IPS DF 6.9 (cell line): ENCODE measurements around the gene ADM5.

Experiments used
- DNase-seq: peaks from one replicate; pipeline ENCODE4 v3.0.0-alpha.2; 2013; ENCODE audit warnings: low read depth, low spot score
- H3K27ac ChIP-seq: one replicate; pipeline ENCODE4 v1.5.1; 2013; ENCODE audit warnings: low read length, control low read depth
- H3K27me3 ChIP-seq: 2 replicates; pipeline ENCODE4 v1.6.1; 2013; ENCODE audit warnings: mild to moderate bottlenecking, low read length; ENCODE audit not compliant: control insufficient read depth, insufficient read depth
- H3K36me3 ChIP-seq: 2 replicates; pipeline ENCODE4 v1.6.1; 2013; ENCODE audit warnings: low read length; ENCODE audit not compliant: control insufficient read depth, insufficient read depth
- H3K4me1 ChIP-seq: 2 replicates; pipeline ENCODE4 v1.6.1; 2013; ENCODE audit warnings: low read length; ENCODE audit not compliant: control insufficient read depth, insufficient read depth
- H3K4me3 ChIP-seq: 2 replicates; pipeline ENCODE4 v1.5.1; 2013; ENCODE audit warnings: mild to moderate bottlenecking, low read length
- H3K9me3 ChIP-seq: 2 replicates; pipeline ENCODE4 v1.6.1; 2013; ENCODE audit warnings: low read length, inconsistent platforms; ENCODE audit not compliant: control insufficient read depth, insufficient read depth
- WGBS: extraction: QIAGEN DNeasy Blood & Tissue Kit; methylation state at CpG from one replicate; pipeline ENCODE4 v1.1.7; 2013; ENCODE audit warnings: mixed read lengths, missing lambda C conversion rate; ENCODE audit not compliant: insufficient read length, insufficient coverage; 5-methylcytosine and 5-hydroxymethylcytosine counted together

ADM5 gene

GRCh38 chr19:49660338-49660961 is 28.9 kb upstream of the ADM5 start:
- Histone ChIP-seq H3K27ac (no peak overlapping the region), H3K4me3 (no peak overlapping the region), H3K4me1 (no peaks in the 10 kb centered on the region; the same call in 1 of the 2 replicates), H3K36me3 (peaks cover 54% of the 10 kb centered on the region), H3K9me3 (no peaks in the 10 kb centered on the region), H3K27me3 (no peaks in the 10 kb centered on the region)
- DNase-seq, result no peak
- WGBS, result no CpG with 5 or more reads among the region's 15 CpGs

- no CpG with 5 or more reads among the region's 16 CpGs for WGBS
- Histone ChIP-seq H3K27ac (no peak overlapping the region), H3K9me3 (no peaks in the 10 kb centered on the region), H3K4me1 (no peaks in the 10 kb centered on the region), H3K36me3 (peaks cover 49% of the 10 kb centered on the region), H3K4me3 (no peak overlapping the region), H3K27me3 (no peaks in the 10 kb centered on the region)
- no peak for DNase-seq
These were observed 27.4 kb upstream of the ADM5 start for GRCh38 chr19:49662011-49662410.

- no CpG with 5 or more reads among the region's 12 CpGs for WGBS
- no peak for DNase-seq
- H3K9me3 ChIP-seq, result no peaks in the 10 kb centered on the region
- no peak overlapping the region for H3K27ac ChIP-seq
- no peaks in the 10 kb centered on the region for H3K4me1 ChIP-seq
- no peaks in the 10 kb centered on the region for H3K27me3 ChIP-seq
- H3K4me3 ChIP-seq, result no peak overlapping the region
- peaks cover 42% of the 10 kb centered on the region for H3K36me3 ChIP-seq
These were observed 26.2 kb upstream of the ADM5 start for GRCh38 chr19:49663224-49663623.

DNA sequence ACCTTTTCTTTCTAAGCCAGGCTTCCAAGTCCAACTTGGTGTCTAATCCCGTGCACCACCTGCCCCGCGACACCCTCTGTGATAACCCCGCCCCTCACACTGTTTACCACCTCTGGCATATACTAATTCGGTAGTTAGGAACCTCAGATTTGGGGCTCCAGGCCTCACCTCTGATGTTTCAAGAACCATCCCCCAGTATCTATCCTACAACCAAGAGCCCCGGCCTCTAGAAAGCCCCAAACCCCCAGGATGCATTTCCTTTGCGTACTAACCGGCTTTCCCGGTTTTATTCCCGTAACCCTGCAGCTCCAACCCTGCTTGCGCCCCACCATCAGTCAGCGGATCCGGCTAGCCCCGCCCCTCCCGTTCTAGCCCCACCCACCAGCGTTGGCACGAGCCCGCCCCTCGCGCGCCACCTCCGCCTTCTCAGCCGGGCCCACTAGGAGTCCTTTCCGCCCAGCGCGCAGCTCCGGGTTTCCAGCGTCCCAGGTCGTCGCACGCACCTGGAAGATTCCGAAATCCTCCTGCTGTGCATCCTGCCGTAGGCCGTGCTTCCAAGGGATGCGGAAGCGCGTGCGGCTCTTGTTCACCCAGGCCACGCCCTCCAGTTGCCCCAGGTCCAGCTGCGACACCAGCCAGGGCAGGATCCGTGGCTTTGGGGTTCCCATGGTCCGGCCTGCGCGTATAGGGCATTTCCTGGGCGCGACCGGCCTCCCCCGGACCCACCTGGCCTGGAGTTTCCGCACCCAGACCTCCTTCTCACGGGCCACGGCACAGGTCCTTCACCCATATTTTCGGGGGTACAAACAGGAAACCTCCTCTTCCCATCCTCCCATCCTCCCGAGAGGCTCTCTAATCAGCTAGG is 25.0 kb upstream of the ADM5 start:
- Histone ChIP-seq H3K27me3 (no peaks in the 10 kb centered on the region), H3K27ac (no peak overlapping the region), H3K4me3 (peak overlapping the region; percentile 92; the same call in 1 of the 2 replicates), H3K36me3 (peaks cover 37% of the 10 kb centered on the region), H3K9me3 (no peaks in the 10 kb centered on the region), H3K4me1 (no peaks in the 10 kb centered on the region)
- WGBS, result no CpG with 5 or more reads among the region's 53 CpGs
- no peak for DNase-seq

- no peak for DNase-seq
- WGBS, result no CpG with 5 or more reads among the region's 7 CpGs
- Histone ChIP-seq H3K36me3 (peaks cover 34% of the 10 kb centered on the region), H3K27me3 (no peaks in the 10 kb centered on the region), H3K27ac (no peak overlapping the region), H3K4me1 (no peaks in the 10 kb centered on the region), H3K9me3 (no peaks in the 10 kb centered on the region), H3K4me3 (peak overlapping the region; percentile 92)
These were observed 24.4 kb upstream of the ADM5 start for GRCh38 chr19:49665036-49665350.

- H3K9me3 ChIP-seq, result no peaks in the 10 kb centered on the region
- H3K27ac ChIP-seq, result no peak within 1 kb of the TSS
- no CpG with 5 or more reads among the region's 50 CpGs for WGBS
- DNase-seq, result no peak
- peaks cover 35% of the 10 kb centered on the region for H3K36me3 ChIP-seq
- no peaks in the 10 kb centered on the region for H3K4me1 ChIP-seq
- H3K4me3 ChIP-seq, result peak within 1 kb of the TSS; percentile 92
- H3K27me3 ChIP-seq, result no peaks in the 10 kb centered on the region
These were observed 23.9 kb upstream of the ADM5 start, which contains the start of the genes BCL2L12 and IRF3 for GRCh38 chr19:49665351-49666119. TSS of gene BCL2L12 (plus strand) at chr19:49665933. CDS start at chr19:49666693, 760 bp downstream. TSS of gene IRF3 (minus strand) at chr19:49665857. CDS start at chr19:49664838, 1,019 bp downstream.

GRCh38 chr19:49666120-49666444 is 23.3 kb upstream of the ADM5 start:
- Histone ChIP-seq H3K4me1 (no peaks in the 10 kb centered on the region), H3K27ac (no peak overlapping the region), H3K9me3 (no peaks in the 10 kb centered on the region), H3K4me3 (peak overlapping the region; percentile 92; the same call in 1 of the 2 replicates), H3K36me3 (peaks cover 32% of the 10 kb centered on the region), H3K27me3 (no peaks in the 10 kb centered on the region)
- WGBS, result no CpG with 5 or more reads among the region's 9 CpGs
- no peak for DNase-seq

- no peak for DNase-seq
- Histone ChIP-seq H3K36me3 (peaks cover 21% of the 10 kb centered on the region), H3K27ac (no peak overlapping the region), H3K9me3 (no peaks in the 10 kb centered on the region), H3K4me1 (peaks cover 2% of the 10 kb centered on the region; the same call in 1 of the 2 replicates), H3K4me3 (no peak overlapping the region), H3K27me3 (no peaks in the 10 kb centered on the region)
- WGBS, result no CpG with 5 or more reads among the region's 2 CpGs
These were observed 21.9 kb upstream of the ADM5 start for GRCh38 chr19:49667473-49667872.

- H3K27me3 ChIP-seq, result no peaks in the 10 kb centered on the region
- no peak overlapping the region for H3K27ac ChIP-seq
- WGBS, result no CpG with 5 or more reads among the region's 3 CpGs
- no peaks in the 10 kb centered on the region for H3K9me3 ChIP-seq
- no peak for DNase-seq
- no peak overlapping the region for H3K4me3 ChIP-seq
- peaks cover 2% of the 10 kb centered on the region; the same call in 1 of the 2 replicates for H3K4me1 ChIP-seq
- H3K36me3 ChIP-seq, result peaks cover 12% of the 10 kb centered on the region
These were observed 19.9 kb upstream of the ADM5 start for GRCh38 chr19:49669516-49669915.

- no peak for DNase-seq
- H3K27ac ChIP-seq, result no peak overlapping the region
- no peaks in the 10 kb centered on the region for H3K9me3 ChIP-seq
- H3K4me3 ChIP-seq, result no peak overlapping the region
- H3K4me1 ChIP-seq, result peaks cover 2% of the 10 kb centered on the region; the same call in 1 of the 2 replicates
- H3K27me3 ChIP-seq, result no peaks in the 10 kb centered on the region
- no CpG with 5 or more reads among the region's 28 CpGs for WGBS
- H3K36me3 ChIP-seq, result peaks cover 12% of the 10 kb centered on the region
These were observed 17.1 kb upstream of the ADM5 start for GRCh38 chr19:49672131-49672919.
